ENCODE results near the gene EBLN2. TPM values are rescaled to one million over a fixed set of nuclear protein-coding genes. Genes with fewer than 3 reads are reported as not detected.
"Not testable (repeated sequence)": the region's sequence is repeated elsewhere in the genome, so short reads cannot be mapped to it uniquely, and the experiment has no call there.

Gene EBLN2
- total and polyA plus RNA-seq, 5 donors: 1.0 to 2.6 (median 1.2) TPM

GRCh38 chr3:73060302-73060723 lies 1.1 kb upstream of the EBLN2 start:
- Histone ChIP-seq H3K27me3 (ENCODE audit: control insufficient read depth, insufficient read depth) (no peaks in the 10 kb centered on the region), H3K4me3 (ENCODE audit: low read length) (no peak overlapping the region), H3K4me1 (ENCODE audit: control insufficient read depth, insufficient read depth, low read length) (no peaks in the 10 kb centered on the region), H3K27ac (ENCODE audit: low read length) (no peak overlapping the region), H3K9me3 (ENCODE audit: control insufficient read depth, low read length) (no peaks in the 10 kb centered on the region)
- no peak for DNase-seq
- intact Hi-C loops (cut with DNase I): loop anchor here in 1 of 4 donors (5.0 kb wide), 1 partner anchor 123 kb away; no protein-coding TSS in a partner anchor
- 88% methylated on average over 1 of the region's 1 CpG for WGBS
- no peak for ATAC-seq

- intact Hi-C loops (cut with DNase I); H3K4me3 ChIP-seq (ENCODE audit: low read length); H3K4me1 ChIP-seq (ENCODE audit: control insufficient read depth, insufficient read depth, low read length); ATAC-seq; H3K9me3 ChIP-seq (ENCODE audit: control insufficient read depth, low read length); H3K27ac ChIP-seq (ENCODE audit: low read length); H3K27me3 ChIP-seq (ENCODE audit: control insufficient read depth, insufficient read depth); DNase-seq: not testable (repeated sequence)
These were observed 4.8 kb downstream of the EBLN2 start for GRCh38 chr3:73066243-73066642.

DNA sequence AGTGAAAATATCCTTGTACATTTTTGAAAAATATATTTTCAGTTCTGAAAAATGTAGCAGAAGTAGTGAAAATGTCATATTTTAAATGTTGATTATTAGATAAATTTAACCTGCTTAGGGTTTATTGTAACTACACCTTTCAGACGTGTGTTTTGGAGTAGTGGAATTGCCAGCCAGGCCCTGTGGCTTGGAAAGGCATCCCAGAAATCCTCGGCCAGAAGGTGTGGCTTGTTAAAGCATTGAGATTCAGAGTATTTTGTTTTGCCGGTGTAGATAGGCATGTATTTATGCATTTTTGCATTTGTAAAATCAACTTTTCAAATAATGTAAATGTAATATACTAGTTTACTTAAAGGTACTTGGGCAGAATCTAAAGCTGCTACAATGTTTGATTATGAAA lies 7.0 kb downstream of the EBLN2 start:
- WGBS: 39% methylated on average over 3 of the region's 3 CpGs
- DNase-seq (no peak), ATAC-seq (no peak)
- intact Hi-C loops (cut with DNase I): no loop called here
- Histone ChIP-seq H3K4me1 (ENCODE audit: control insufficient read depth, insufficient read depth, low read length) (no peaks in the 10 kb centered on the region), H3K27ac (ENCODE audit: low read length) (no peak overlapping the region), H3K27me3 (ENCODE audit: control insufficient read depth, insufficient read depth) (no peaks in the 10 kb centered on the region), H3K9me3 (ENCODE audit: control insufficient read depth, low read length) (no peaks in the 10 kb centered on the region), H3K4me3 (ENCODE audit: low read length) (no peak overlapping the region)

- Histone ChIP-seq H3K27me3 (ENCODE audit: control insufficient read depth, insufficient read depth) (no peaks in the 10 kb centered on the region), H3K27ac (ENCODE audit: low read length) (no peak overlapping the region), H3K4me1 (ENCODE audit: control insufficient read depth, insufficient read depth, low read length) (no peaks in the 10 kb centered on the region), H3K4me3 (ENCODE audit: low read length) (no peak overlapping the region), H3K9me3 (ENCODE audit: control insufficient read depth, low read length) (no peaks in the 10 kb centered on the region)
- DNase-seq: no peak
- ATAC-seq: no peak
- intact Hi-C loops (cut with DNase I): no loop called here
- WGBS: 79% methylated on average over 5 of the region's 5 CpGs
These were observed 7.7 kb downstream of the EBLN2 start for GRCh38 chr3:73069187-73069586.

DNA sequence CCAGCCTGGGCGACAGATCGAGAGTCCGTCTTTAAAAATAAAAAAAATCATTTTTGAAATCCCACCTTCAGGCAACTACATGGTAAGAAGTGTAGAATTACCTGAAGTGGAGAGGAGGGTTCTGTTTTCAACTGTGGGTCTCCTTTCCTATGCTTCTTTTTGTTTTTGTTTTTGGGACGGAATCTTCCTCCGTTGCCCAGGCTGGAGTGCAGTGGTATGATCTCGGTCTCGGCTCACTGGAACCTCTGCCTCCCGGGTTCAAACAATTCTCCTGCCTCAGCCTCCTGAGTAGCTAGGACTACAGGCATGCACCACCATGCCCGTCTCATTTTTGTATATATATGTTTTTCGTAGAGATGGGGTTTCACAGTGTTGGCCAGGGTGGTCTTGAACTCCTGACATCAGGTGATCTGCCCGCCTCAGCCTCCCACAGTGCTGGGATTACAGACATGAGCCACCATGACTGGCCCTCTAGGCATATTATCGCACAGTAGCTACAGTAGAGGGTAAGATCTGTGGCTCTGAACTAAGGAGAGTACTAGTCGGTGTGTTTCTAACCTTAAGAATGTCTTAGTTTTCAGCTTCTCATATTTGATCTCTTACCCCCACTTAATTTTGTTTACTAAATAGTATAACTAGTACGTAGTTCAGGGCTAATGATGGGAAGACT lies 8.5 kb downstream of the EBLN2 start:
- no peak for DNase-seq
- intact Hi-C loops (cut with DNase I): loop anchor here in 2 of 4 donors (10.0 kb wide), 2 partner anchors 215 to 225 kb away; partner anchors contain the start of gene SHQ1 (in 1 of the 2)
- ATAC-seq: peak in 1 of 2 donors; percentile 31
- H3K4me1 ChIP-seq (ENCODE audit: control insufficient read depth, insufficient read depth, low read length): no peaks in the 10 kb centered on the region
- H3K9me3 ChIP-seq (ENCODE audit: control insufficient read depth, low read length): no peaks in the 10 kb centered on the region
- H3K4me3 ChIP-seq (ENCODE audit: low read length): no peak overlapping the region
- H3K27me3 ChIP-seq (ENCODE audit: control insufficient read depth, insufficient read depth): no peaks in the 10 kb centered on the region
- H3K27ac ChIP-seq (ENCODE audit: low read length): no peak overlapping the region
- 88% methylated on average over 14 of the region's 14 CpGs for WGBS

DNA sequence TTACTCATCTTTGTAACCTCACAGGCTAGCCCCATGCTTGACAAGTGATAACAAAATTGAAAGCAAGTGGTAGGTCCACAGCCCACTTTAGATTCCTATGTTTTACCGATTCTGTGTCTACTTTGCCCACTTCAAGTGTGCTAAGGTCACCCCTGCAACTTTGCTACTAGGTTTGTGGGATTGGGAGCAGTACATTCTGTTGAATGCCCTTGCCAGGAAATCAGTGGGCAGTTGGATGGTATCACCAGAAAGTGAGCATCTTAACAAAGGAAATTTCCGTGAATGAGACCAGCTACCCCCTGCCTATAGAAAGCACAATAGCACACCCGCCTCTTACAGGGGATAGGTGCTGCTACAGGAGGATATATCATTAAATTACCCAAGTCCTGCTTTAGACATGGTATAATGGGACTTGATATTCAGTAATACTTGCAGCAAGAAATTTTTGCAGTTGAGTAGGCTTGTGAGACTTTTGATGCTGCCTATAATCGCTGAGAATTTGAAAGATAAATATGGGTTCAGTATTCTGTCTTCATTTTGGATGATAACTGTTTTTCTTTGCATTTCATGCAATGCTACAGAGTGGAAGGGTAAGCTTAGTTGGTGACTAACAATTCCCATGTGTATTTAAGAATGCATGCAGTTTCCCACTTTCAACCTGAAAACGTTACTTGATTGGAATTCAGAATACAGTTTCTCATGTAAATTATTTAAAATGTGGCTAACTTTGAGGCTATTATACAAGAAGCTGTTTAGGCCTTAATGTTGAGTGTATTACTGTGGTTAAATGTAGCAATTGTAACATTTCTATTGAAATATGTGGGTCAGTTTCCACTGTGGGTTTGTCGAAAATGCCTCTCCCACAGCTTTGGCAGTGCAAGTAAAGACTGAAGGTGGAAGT lies 9.5 kb downstream of the EBLN2 start:
- DNase-seq (no peak), ATAC-seq (peak in 1 of 2 donors; percentile 17)
- no peaks in the 10 kb centered on the region for H3K9me3 ChIP-seq (ENCODE audit: control insufficient read depth, low read length)
- no peaks in the 10 kb centered on the region for H3K4me1 ChIP-seq (ENCODE audit: control insufficient read depth, insufficient read depth, low read length)
- 36% methylated on average over 6 of the region's 6 CpGs for WGBS
- no peaks in the 10 kb centered on the region for H3K27me3 ChIP-seq (ENCODE audit: control insufficient read depth, insufficient read depth)
- H3K27ac ChIP-seq (ENCODE audit: low read length): no peak overlapping the region
- intact Hi-C loops (cut with DNase I): loop anchor here in 2 of 4 donors (10.0 kb wide), 2 partner anchors 216 to 226 kb away; partner anchors contain the start of gene SHQ1 (in 1 of the 2)
- H3K4me3 ChIP-seq (ENCODE audit: low read length): no peak overlapping the region

DNA sequence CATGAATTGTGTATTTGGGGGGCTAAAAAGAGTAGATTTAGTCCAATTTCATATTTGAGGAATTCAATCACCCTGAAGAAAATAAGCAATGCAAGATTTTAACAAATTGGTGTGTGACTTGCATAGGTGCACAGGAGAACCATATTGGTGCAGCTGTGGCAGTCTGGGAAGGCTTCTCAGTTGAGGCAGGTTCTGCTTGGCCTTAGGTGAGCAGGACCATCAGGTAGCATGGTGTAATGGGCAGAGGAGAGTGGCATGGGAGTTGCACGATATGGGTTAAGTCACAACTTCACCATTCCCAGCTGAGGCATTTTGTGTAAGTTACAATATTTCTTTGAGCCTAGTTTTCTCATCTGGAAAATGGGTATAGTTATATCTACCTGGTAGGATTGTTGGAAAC lies 10.5 kb downstream of the EBLN2 start:
- Histone ChIP-seq H3K4me1 (ENCODE audit: control insufficient read depth, insufficient read depth, low read length) (no peaks in the 10 kb centered on the region), H3K27ac (ENCODE audit: low read length) (no peak overlapping the region), H3K27me3 (ENCODE audit: control insufficient read depth, insufficient read depth) (no peaks in the 10 kb centered on the region), H3K4me3 (ENCODE audit: low read length) (no peak overlapping the region), H3K9me3 (ENCODE audit: control insufficient read depth, low read length) (no peaks in the 10 kb centered on the region)
- 92% methylated on average over 1 of the region's 1 CpG for WGBS
- no peak for ATAC-seq
- DNase-seq: no peak
- intact Hi-C loops (cut with DNase I): loop anchor here in 2 of 4 donors (10.0 kb wide), 2 partner anchors 217 to 227 kb away; partner anchors contain the start of gene SHQ1 (in 1 of the 2)

- Histone ChIP-seq H3K4me3 (ENCODE audit: low read length) (no peak overlapping the region), H3K27me3 (ENCODE audit: control insufficient read depth, insufficient read depth) (no peaks in the 10 kb centered on the region), H3K27ac (ENCODE audit: low read length) (no peak overlapping the region), H3K9me3 (ENCODE audit: control insufficient read depth, low read length) (no peaks in the 10 kb centered on the region), H3K4me1 (ENCODE audit: control insufficient read depth, insufficient read depth, low read length) (no peaks in the 10 kb centered on the region)
- intact Hi-C loops (cut with DNase I): loop anchor here in 2 of 4 donors (10.0 kb wide), 2 partner anchors 218 to 228 kb away; partner anchors contain the start of gene SHQ1 (in 1 of the 2)
- DNase-seq (no peak), ATAC-seq (no peak)
- 70% methylated on average over 1 of the region's 1 CpG for WGBS
These were observed 11.2 kb downstream of the EBLN2 start for GRCh38 chr3:73072634-73073033.

DNA sequence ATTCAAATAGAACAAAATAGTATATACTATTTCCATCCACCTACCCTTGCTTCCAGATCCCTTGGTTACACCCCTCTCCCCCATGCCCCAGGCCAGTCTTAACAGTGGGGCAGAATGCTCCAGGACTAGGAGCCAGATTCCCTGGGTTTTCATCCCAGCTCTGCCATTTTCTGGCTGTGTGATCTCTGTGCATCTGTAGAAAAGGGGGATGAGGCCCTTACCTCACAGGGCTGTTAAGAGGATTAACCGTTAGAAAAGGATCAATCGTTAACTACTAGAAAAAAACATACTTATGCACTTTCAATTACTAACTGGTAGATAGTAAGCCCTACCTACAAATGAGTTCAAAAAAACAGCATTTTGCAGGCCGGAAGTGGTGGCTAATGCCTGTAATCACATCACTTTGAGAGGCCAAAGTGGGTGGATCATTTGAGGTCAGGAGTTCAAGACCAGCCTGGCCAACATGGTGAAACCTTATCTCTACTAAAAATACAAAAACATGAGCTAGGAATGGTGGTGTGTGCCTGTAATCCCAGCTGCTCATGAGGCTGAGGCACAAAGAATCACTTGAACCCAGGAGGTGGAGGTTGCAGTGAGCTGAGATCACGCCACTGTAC lies 11.7 kb downstream of the EBLN2 start:
- 60% methylated on average over 4 of the region's 4 CpGs for WGBS
- no peaks in the 10 kb centered on the region for H3K4me1 ChIP-seq (ENCODE audit: control insufficient read depth, insufficient read depth, low read length)
- no peak overlapping the region for H3K27ac ChIP-seq (ENCODE audit: low read length)
- no peaks in the 10 kb centered on the region for H3K9me3 ChIP-seq (ENCODE audit: control insufficient read depth, low read length)
- intact Hi-C loops (cut with DNase I): loop anchor here in 2 of 4 donors (10.0 kb wide), 2 partner anchors 218 to 228 kb away; partner anchors contain the start of gene SHQ1 (in 1 of the 2)
- no peak for DNase-seq
- no peaks in the 10 kb centered on the region for H3K27me3 ChIP-seq (ENCODE audit: control insufficient read depth, insufficient read depth)
- no peak for ATAC-seq
- no peak overlapping the region for H3K4me3 ChIP-seq (ENCODE audit: low read length)

GRCh38 chr3:73074781-73075180 lies 13.3 kb downstream of the EBLN2 start:
- intact Hi-C loops (cut with DNase I): loop anchor here in 2 of 4 donors (10.0 kb wide), 2 partner anchors 220 to 230 kb away; partner anchors contain the start of gene SHQ1 (in 1 of the 2)
- no peak overlapping the region for H3K4me3 ChIP-seq (ENCODE audit: low read length)
- 90% methylated on average over 8 of the region's 8 CpGs for WGBS
- H3K9me3 ChIP-seq (ENCODE audit: control insufficient read depth, low read length): no peaks in the 10 kb centered on the region
- no peaks in the 10 kb centered on the region for H3K4me1 ChIP-seq (ENCODE audit: control insufficient read depth, insufficient read depth, low read length)
- H3K27me3 ChIP-seq (ENCODE audit: control insufficient read depth, insufficient read depth): no peaks in the 10 kb centered on the region
- H3K27ac ChIP-seq (ENCODE audit: low read length): no peak overlapping the region
- DNase-seq (no peak), ATAC-seq (no peak)
